Testis (tissue), 2 donors: Measurements from ENCODE around the gene ALOX15.

Source experiments
- POLR2A ChIP-seq: fragments of 450-650 bp; IDR thresholded peaks from one replicate; pipeline ENCODE4 v1.6.1; 2017; ENCODE audit warnings: antibody characterized with exemption, mild to moderate bottlenecking, moderate library complexity
- TF ChIP-seq, protein P1 (sequence below), 3 experiments: fragments of 450-650 bp in 2 of 3; fragments of 200-600 bp in 1 of 3; sonication (generic) in 1 of 3; IDR thresholded peaks; one replicate each; pipeline ENCODE4 v1.5.1; 2016 to 2019; ENCODE audit warnings: antibody characterized with exemption in 3 of 3, mild to moderate bottlenecking in 2 of 3, moderate library complexity in 1 of 3

DNA sequence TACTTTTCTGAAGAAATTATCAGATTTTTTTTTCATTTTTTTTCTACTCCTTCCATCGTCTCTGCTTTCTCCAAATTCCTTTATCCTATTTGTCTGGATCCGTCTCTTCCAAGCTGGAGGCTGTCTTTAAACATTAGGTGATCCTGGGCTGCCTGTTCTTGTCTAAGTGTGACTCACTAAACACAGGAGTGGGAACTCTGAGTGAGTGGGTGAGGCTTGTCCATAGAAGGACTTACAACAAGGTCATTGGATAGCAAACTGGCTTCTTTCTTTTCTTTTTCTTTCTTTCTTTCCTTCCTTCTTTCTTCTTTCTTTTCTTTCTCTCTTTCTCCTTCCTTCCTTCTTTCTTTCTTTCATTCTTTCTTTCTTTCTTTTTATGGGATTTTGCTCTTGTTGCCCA, 18.2 kb downstream of the ALOX15 start:
- TF ChIP-seq, protein P1, sequence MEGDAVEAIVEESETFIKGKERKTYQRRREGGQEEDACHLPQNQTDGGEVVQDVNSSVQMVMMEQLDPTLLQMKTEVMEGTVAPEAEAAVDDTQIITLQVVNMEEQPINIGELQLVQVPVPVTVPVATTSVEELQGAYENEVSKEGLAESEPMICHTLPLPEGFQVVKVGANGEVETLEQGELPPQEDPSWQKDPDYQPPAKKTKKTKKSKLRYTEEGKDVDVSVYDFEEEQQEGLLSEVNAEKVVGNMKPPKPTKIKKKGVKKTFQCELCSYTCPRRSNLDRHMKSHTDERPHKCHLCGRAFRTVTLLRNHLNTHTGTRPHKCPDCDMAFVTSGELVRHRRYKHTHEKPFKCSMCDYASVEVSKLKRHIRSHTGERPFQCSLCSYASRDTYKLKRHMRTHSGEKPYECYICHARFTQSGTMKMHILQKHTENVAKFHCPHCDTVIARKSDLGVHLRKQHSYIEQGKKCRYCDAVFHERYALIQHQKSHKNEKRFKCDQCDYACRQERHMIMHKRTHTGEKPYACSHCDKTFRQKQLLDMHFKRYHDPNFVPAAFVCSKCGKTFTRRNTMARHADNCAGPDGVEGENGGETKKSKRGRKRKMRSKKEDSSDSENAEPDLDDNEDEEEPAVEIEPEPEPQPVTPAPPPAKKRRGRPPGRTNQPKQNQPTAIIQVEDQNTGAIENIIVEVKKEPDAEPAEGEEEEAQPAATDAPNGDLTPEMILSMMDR (IDR thresholded peaks at IDR 0.05), result no peak
- TF ChIP-seq POLR2A, result no peak
